Heart left ventricle (tissue), 16 donors: Measurements from ENCODE around the gene GABBR1. TPM values are rescaled to one million over a fixed set of nuclear protein-coding genes. Genes with fewer than 3 reads are reported as not detected.

Experiments used
- ATAC-seq, 4 donors: fragments of 200-7000 bp; cut with Tn5 transposase; one replicate each; pipeline ENCODE4 v1.9.1; 2020 to 2022; ENCODE audit warnings: moderate library complexity in 4 of 4, mild to moderate bottlenecking in 3 of 4, moderate number of reproducible peaks in 1 of 4
- DNase-seq, 5 donors: peaks; one replicate each; pipeline ENCODE4 v3.0.0-alpha.2; 2020
- H3K27ac ChIP-seq, 12 donors: fragments of 200-600 bp; sonication (generic) in 4 of 12; one replicate each; pipeline versions ENCODE4 v1.5.0 to v1.8.0; 2016 to 2022; ENCODE audit warnings: mild to moderate bottlenecking in 2 of 12
- H3K27me3 ChIP-seq, 9 donors: fragments of 200-600 bp; sonication (generic) in 2 of 9; one replicate each; pipeline versions ENCODE4 v1.5.1 to v1.8.0; 2016 to 2022; ENCODE audit warnings: mild to moderate bottlenecking in 3 of 9
- H3K36me3 ChIP-seq, 9 donors: fragments of 200-600 bp; sonication (generic) in 2 of 9; one replicate each; pipeline versions ENCODE4 v1.5.0 to v1.8.0; 2018 to 2022; ENCODE audit warnings: mild to moderate bottlenecking in 2 of 9
- H3K4me1 ChIP-seq, 12 donors: fragments of 200-600 bp; sonication (generic) in 4 of 12; one replicate each; pipeline versions ENCODE4 v1.5.0 to v1.8.0; 2016 to 2022; ENCODE audit warnings: mild to moderate bottlenecking in 3 of 12
- H3K4me3 ChIP-seq, 12 donors: fragments of 200-600 bp; sonication (generic) in 4 of 12; one replicate each; pipeline versions ENCODE4 v1.5.0 to v1.8.0; 2017 to 2022; ENCODE audit warnings: mild to moderate bottlenecking in 9 of 12, moderate library complexity in 4 of 12
- H3K9me3 ChIP-seq, 12 donors: fragments of 200-600 bp; sonication (generic) in 4 of 12; one replicate each; pipeline versions ENCODE4 v1.5.0 to v1.8.0; 2016 to 2022; ENCODE audit warnings: mild to moderate bottlenecking in 1 of 12
- POLR2A ChIP-seq, 2 donors: fragments of 450-650 bp; IDR thresholded peaks; one replicate each; pipeline ENCODE4 v1.6.1; 2017; ENCODE audit warnings: antibody characterized with exemption in 2 of 2, mild to moderate bottlenecking in 2 of 2, moderate library complexity in 2 of 2
- WGBS, 4 donors: extraction: QIAGEN DNeasy Blood & Tissue Kit in 2 of 4; methylation state at CpG; one replicate each; pipeline versions ENCODE4 v1.1.5 to v1.1.7; 2013 to 2018; 5-methylcytosine and 5-hydroxymethylcytosine counted together
- intact Hi-C, 10 donors: fragments of 100-400 bp; cut with DNase I; formaldehyde crosslinking; loops; one replicate each; pipeline versions ENCODE4 v1.11.1 to v1.14.2; 2022
- polyA plus RNA-seq, 2 donors: library from polyadenylated mRNA; stranded (reverse); fragments of 200-250 nt; gene quantifications; one replicate each; pipeline ENCODE4 v1.2.3, GENCODE V29; 2013
- total RNA-seq, 9 donors: library from RNA; depleted of rRNA in 2 of 9; stranded (reverse); fragments of >200 nt in 2 of 9; fragmentation: NEBNext Ultra II Directional in 3 of 9; extraction: Animal tissue kit (Norgen Biotek cat#: 25700) in 3 of 9; gene quantifications; one replicate each; pipeline versions ENCODE4 v1.1.0 to v1.2.4, GENCODE V29; 2016 to 2023
- TF ChIP-seq, protein P1 (sequence below), 12 donors: fragments of 200-600 bp; sonication (generic) in 4 of 12; IDR thresholded peaks; one replicate each; pipeline versions ENCODE4 v1.5.0 to v1.8.0; 2018 to 2022; ENCODE audit warnings: antibody characterized with exemption in 12 of 12, mild to moderate bottlenecking in 5 of 12
- donor health status: ischemic (EF 13 %, LVEDD 7.1; RV severe dilation, severe dysfunction).
- donor health status: healthy with polysubstance abuse.
- donor health status: DM: no; HTN: yes; CAD: no.
- donor health status: DM: no; HTN: no; CAD: no.
- donor health status: ischemic (EF 25% LVEDD 6.9; RV normal size, moderate dysfunction).
- donor health status: ischemic (EF 25% LVEDD 5.7; RV mildly dilated, moderate dysfunction).
- donor health status: healthy.
- donor health status: DM: yes; HTN: yes; CAD: no.
- donor health status: ischemic (EF 35%, LVEDD 5.7; RV mildly dilated, moderate dysfunction).
- donor health status: nonischemic (EF 11% LVEDD 7.7; RV severe dilation, severe dysfunction).
- donor health status: DM: yes; HTN: yes; CAD: no.
- donor health status: PGD.
- donor health status: ischemic (EF 29% LVEDD 5.4; RV normal size, mild dysfunction).
- donor health status: nonischemic (EF 23%, LVEDD 6.1; RV moderate dilation, normal function).

The GABBR1 gene
- total and polyA plus RNA-seq, 11 donors, result 11.6 to 30.8 (median 18.1) TPM

DNA sequence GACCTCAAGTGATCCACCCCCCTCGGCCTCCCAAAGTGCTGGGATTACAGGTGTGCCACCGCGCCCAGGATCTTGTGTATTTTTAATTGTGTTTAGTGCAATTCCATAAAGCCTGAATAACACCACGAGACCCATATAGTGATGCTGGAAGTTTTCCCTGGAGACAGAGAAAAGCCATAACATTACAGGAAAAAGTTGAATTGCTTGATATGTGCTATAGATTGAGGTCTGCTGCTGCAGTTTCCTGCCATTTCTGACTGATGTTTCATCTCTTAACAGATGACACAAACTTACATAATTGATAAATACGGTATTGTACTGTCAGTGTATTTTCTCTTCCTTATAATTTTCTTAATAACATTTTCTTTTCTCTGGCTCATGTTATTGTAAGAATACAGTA lies 66.1 kb downstream of the GABBR1 start:
- 73 to 82% (median 77%) methylated on average over 5 of the region's 5 CpGs for WGBS, 4 donors
- no peak overlapping the region for H3K27ac ChIP-seq
- TF ChIP-seq, protein P1, sequence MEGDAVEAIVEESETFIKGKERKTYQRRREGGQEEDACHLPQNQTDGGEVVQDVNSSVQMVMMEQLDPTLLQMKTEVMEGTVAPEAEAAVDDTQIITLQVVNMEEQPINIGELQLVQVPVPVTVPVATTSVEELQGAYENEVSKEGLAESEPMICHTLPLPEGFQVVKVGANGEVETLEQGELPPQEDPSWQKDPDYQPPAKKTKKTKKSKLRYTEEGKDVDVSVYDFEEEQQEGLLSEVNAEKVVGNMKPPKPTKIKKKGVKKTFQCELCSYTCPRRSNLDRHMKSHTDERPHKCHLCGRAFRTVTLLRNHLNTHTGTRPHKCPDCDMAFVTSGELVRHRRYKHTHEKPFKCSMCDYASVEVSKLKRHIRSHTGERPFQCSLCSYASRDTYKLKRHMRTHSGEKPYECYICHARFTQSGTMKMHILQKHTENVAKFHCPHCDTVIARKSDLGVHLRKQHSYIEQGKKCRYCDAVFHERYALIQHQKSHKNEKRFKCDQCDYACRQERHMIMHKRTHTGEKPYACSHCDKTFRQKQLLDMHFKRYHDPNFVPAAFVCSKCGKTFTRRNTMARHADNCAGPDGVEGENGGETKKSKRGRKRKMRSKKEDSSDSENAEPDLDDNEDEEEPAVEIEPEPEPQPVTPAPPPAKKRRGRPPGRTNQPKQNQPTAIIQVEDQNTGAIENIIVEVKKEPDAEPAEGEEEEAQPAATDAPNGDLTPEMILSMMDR (IDR thresholded peaks at IDR 0.05), result no peak
- TF ChIP-seq POLR2A (IDR thresholded peaks at IDR 0.05), result no peak
- no peaks in the 10 kb centered on the region for H3K4me1 ChIP-seq
- no peaks in the 10 kb centered on the region for H3K9me3 ChIP-seq
- intact Hi-C loops, result no loop called here
- DNase-seq (no peak), ATAC-seq (no peak)
- H3K27me3 ChIP-seq, result peaks cover 0 to 46% (median 8%) of the 10 kb centered on the region in 9 donors
- no peak overlapping the region for H3K4me3 ChIP-seq
- no peaks in the 10 kb centered on the region for H3K36me3 ChIP-seq

DNA sequence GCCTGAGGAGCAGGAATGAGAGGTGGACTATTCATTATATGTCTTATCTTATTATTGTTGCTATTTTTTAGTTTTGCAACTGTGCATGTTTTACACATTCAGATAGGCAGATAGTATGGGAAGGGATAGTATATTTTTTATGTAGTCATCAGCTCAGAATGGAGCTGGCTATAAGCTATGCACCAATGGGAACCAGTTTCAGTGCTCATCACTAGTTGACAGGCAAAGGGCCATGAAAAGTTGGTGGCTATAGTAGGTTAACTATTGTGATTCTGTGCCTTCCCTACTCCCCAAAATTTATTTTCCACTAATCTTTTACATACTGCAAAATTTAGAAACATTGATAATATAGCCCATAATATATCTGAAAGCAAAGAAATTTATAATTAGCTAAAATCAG lies 68.1 kb downstream of the GABBR1 start:
- H3K9me3 ChIP-seq, result no peaks in the 10 kb centered on the region
- H3K36me3 ChIP-seq, result no peaks in the 10 kb centered on the region
- H3K4me1 ChIP-seq, result no peaks in the 10 kb centered on the region
- DNase-seq (no peak), ATAC-seq (no peak)
- H3K4me3 ChIP-seq, result no peak overlapping the region
- H3K27me3 ChIP-seq, result peaks cover 0 to 45% (median 12%) of the 10 kb centered on the region in 9 donors
- TF ChIP-seq, protein P1 (IDR thresholded peaks at IDR 0.05), result no peak
- no peak for TF ChIP-seq POLR2A (IDR thresholded peaks at IDR 0.05)
- no peak overlapping the region for H3K27ac ChIP-seq
- intact Hi-C loops, result no loop called here

DNA sequence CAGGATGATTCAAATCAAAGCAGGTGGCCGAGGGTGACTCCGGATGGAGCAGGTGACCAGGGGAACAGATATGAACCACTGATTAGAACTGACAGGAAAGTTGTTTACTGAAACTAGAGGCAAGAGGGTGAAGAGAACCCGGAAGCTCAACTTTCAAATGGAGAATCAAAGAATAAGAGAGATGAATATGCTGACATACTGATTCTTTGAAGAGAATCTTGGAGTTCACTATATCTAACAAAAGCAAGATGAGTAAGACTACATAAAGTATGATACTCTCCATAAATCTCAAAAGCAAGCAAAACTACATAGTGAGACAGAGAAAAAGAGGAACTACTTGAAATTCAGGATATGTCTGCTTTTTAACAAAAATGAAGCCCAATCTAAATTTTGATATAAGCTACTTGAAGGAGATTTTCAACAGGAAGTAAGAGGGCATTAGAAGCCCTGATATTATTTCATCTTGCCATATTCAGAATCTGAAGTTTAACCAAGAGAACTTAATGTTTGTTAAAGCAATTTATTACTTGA lies 69.5 kb downstream of the GABBR1 start:
- H3K9me3 ChIP-seq, result no peaks in the 10 kb centered on the region
- no peak for ATAC-seq
- TF ChIP-seq, protein P1 (IDR thresholded peaks at IDR 0.05), result no peak
- no peak for TF ChIP-seq POLR2A (IDR thresholded peaks at IDR 0.05)
- DNase-seq, result no peak
- H3K27ac ChIP-seq, result no peak overlapping the region
- 60 to 77% (median 76%) methylated on average over 3 of the region's 3 CpGs for WGBS, 4 donors
- no peaks in the 10 kb centered on the region for H3K4me1 ChIP-seq
- no peaks in the 10 kb centered on the region for H3K36me3 ChIP-seq
- peaks cover 0 to 51% (median 12%) of the 10 kb centered on the region in 9 donors for H3K27me3 ChIP-seq
- intact Hi-C loops, result no loop called here
- no peak overlapping the region for H3K4me3 ChIP-seq

DNA sequence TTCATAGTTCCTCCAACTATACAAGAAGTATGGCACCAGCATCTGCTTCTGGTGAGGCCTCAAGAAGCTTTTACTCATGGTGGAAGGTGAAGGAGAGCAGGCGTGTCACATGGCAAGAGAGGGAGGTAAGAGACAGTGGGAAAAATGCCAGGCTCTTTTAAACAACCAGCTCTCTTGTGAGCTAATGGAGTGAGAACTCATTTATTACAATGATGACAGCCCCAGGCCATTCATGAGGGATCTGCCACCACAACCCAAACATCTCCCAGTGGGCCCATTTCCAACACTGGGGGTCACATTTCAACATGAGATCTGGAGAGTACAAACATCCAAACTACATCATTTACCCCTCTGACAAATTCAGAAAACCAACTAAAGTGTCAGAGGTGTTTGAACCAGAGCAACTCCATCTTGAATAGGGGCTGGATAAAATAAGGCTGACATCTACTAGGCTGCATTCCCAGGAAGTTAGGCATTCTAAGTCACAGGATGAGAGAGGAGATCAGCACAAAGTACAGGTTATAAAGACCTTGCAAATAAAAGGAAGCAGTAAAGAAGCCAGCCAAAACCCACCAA lies 71.3 kb downstream of the GABBR1 start:
- intact Hi-C loops, result no loop called here
- WGBS, 4 donors, result 72 to 86% (median 79%) methylated on average over 1 of the region's 1 CpG
- no peak for ATAC-seq

More for the DNA sequence above, 71.3 kb downstream of the GABBR1 start:
- no peaks in the 10 kb centered on the region for H3K4me1 ChIP-seq
- H3K27me3 ChIP-seq, result peaks cover 0 to 62% (median 16%) of the 10 kb centered on the region in 9 donors
- TF ChIP-seq, protein P1 (IDR thresholded peaks at IDR 0.05), result no peak
- no peak for TF ChIP-seq POLR2A (IDR thresholded peaks at IDR 0.05)
- H3K27ac ChIP-seq, result no peak overlapping the region
- no peak overlapping the region for H3K4me3 ChIP-seq
- H3K9me3 ChIP-seq, result no peaks in the 10 kb centered on the region
- no peaks in the 10 kb centered on the region for H3K36me3 ChIP-seq
- DNase-seq, result no peak
